PC-9 (cell line): Measurements from ENCODE around the gene DAAM1. TPM values are rescaled to one million over a fixed set of nuclear protein-coding genes. Genes with fewer than 3 reads are reported as not detected.

Experiments
- BruUV-seq: library from RNA; stranded (reverse); fragments of 400-500 nt; replicated peaks from 2 replicates; lab custom pipeline; 2021; lab: Mats Ljungman, UMichigan
- CTCF ChIA-PET: fragments of 300-600 bp; sonication (Branson Sonifier 250); formaldehyde crosslinking; loops from one replicate; lab custom pipeline; 2022; ENCODE audit warnings: antibody characterized with exemption; lab: Charles Lee
- POLR2A ChIA-PET: fragments of 300-600 bp; sonication (Branson Sonifier 250); formaldehyde crosslinking; loops from one replicate; lab custom pipeline; 2022; ENCODE audit warnings: antibody characterized with exemption; ENCODE audit not compliant: unreplicated experiment; lab: Charles Lee
- DNase-seq, 2 experiments: peaks; one replicate each; pipeline versions ENCODE4 v3.0.0 to v3.0.0-alpha.2; 2015 to 2022; ENCODE audit warnings: mixed read lengths in 1 of 2
- H2AFZ ChIP-seq: fragments of 200-600 bp; sonication (generic); 2 replicates; pipeline ENCODE4 v1.8.1; 2017; ENCODE audit warnings: antibody characterized with exemption
- H3F3A ChIP-seq: fragments of 200-600 bp; sonication (generic); 2 replicates; pipeline ENCODE4 v1.8.1; 2017; ENCODE audit warnings: antibody characterized with exemption, mild to moderate bottlenecking, low read depth; ENCODE audit not compliant: insufficient read depth
- H3K27ac ChIP-seq: fragments of 200-600 bp; sonication (generic); 2 replicates; pipeline ENCODE4 v1.6.1; 2016; ENCODE audit warnings: mixed run types
- H3K27me3 ChIP-seq: fragments of 200-600 bp; sonication (generic); 2 replicates; pipeline ENCODE4 v1.6.1; 2016; ENCODE audit warnings: low read depth, mixed run types; ENCODE audit not compliant: insufficient read depth
- H3K36me3 ChIP-seq: fragments of 200-600 bp; sonication (generic); 2 replicates; pipeline ENCODE4 v1.6.1; 2016; ENCODE audit warnings: low read depth, mixed run types
- H3K4me1 ChIP-seq: fragments of 200-600 bp; sonication (generic); replicated peaks from 2 replicates; pipeline ENCODE4 v1.6.1; 2016; ENCODE audit warnings: mixed run types; ENCODE audit not compliant: insufficient read depth
- H3K4me2 ChIP-seq: fragments of 200-600 bp; sonication (generic); 2 replicates; pipeline ENCODE4 v1.6.1; 2017; ENCODE audit warnings: mixed run types
- H3K4me3 ChIP-seq: fragments of 200-600 bp; sonication (generic); 2 replicates; pipeline ENCODE4 v1.6.1; 2016; ENCODE audit warnings: mixed run types
- H3K79me2 ChIP-seq: fragments of 200-600 bp; sonication (generic); 2 replicates; pipeline ENCODE4 v1.6.1; 2017; ENCODE audit warnings: low read depth, mixed run types
- H3K9me2 ChIP-seq: fragments of 200-600 bp; sonication (generic); 2 replicates; pipeline ENCODE4 v1.8.1; 2017; ENCODE audit warnings: mild to moderate bottlenecking; ENCODE audit not compliant: insufficient read depth
- H3K9me3 ChIP-seq: fragments of 200-600 bp; sonication (generic); 2 replicates; pipeline ENCODE4 v1.8.1; 2016; ENCODE audit warnings: low read depth; ENCODE audit not compliant: insufficient read depth
- H4K20me1 ChIP-seq: fragments of 200-600 bp; sonication (generic); 2 replicates; pipeline ENCODE4 v1.8.1; 2017; ENCODE audit not compliant: insufficient read depth
- CTCF ChIP-seq: fragments of 200-600 bp; sonication (generic); conservative IDR thresholded peaks from 2 replicates; pipeline ENCODE4 v1.6.1; 2017; ENCODE audit warnings: mixed run types, antibody characterized with exemption, mild to moderate bottlenecking, moderate library complexity
- EZH2 ChIP-seq: fragments of 200-600 bp; sonication (generic); IDR thresholded peaks from 2 replicates; pipeline ENCODE4 v1.8.0; 2017; ENCODE audit warnings: antibody characterized with exemption, low read depth
- intact Hi-C: fragments of 100-400 bp; cut with micrococcal nuclease; formaldehyde crosslinking; loops from one replicate; pipeline ENCODE4 v1.10.0; 2022; ENCODE audit not compliant: unreplicated experiment
- total RNA-seq: library from RNA; stranded (reverse); gene quantifications from 2 replicates; pipeline ENCODE4 v1.2.3, GENCODE V29; 2021

The DAAM1 gene
- total RNA-seq, 1 experiment from 2014 or later: 70.7 TPM

GRCh38 chr14:59359431-59360124, 171.1 kb downstream of the DAAM1 start:
- H3K27me3 ChIP-seq: no peaks in the 10 kb centered on the region
- ChIA-PET POLR2A (no interaction called here), CTCF (no interaction called here)
- no peak for DNase-seq
- TF ChIP-seq EZH2: no peak
- TF ChIP-seq CTCF: no peak
- H4K20me1 ChIP-seq: no peaks in the 10 kb centered on the region
- H3K4me3 ChIP-seq: peak overlapping the region; percentile 33; the same call in 1 of the 2 replicates
- peaks cover 75% of the 10 kb centered on the region for H3F3A ChIP-seq
- intact Hi-C loops: loop anchor here (2.0 kb wide), 3 partner anchors 85 to 233 kb away; no protein-coding TSS in a partner anchor
- H3K79me2 ChIP-seq: peaks cover 3% of the 10 kb centered on the region; the same call in 1 of the 2 replicates
- H3K9me2 ChIP-seq: no peaks in the 10 kb centered on the region
- H3K9me3 ChIP-seq: no peaks in the 10 kb centered on the region
- BruUV-seq: no TSS peak
- H3K4me2 ChIP-seq: peak overlapping the region; percentile 73
- H3K4me1 ChIP-seq: peaks cover 100% of the 10 kb centered on the region
- H3K27ac ChIP-seq: peak overlapping the region; percentile 86
- H2AFZ ChIP-seq: no peak overlapping the region
- H3K36me3 ChIP-seq: peaks cover 8% of the 10 kb centered on the region; the same call in 1 of the 2 replicates

- Histone ChIP-seq H4K20me1 (no peaks in the 10 kb centered on the region), H3K9me2 (no peaks in the 10 kb centered on the region), H2AFZ (no peak overlapping the region), H3K36me3 (peaks cover 13% of the 10 kb centered on the region), H3K27ac (peak overlapping the region; percentile 86), H3K9me3 (no peaks in the 10 kb centered on the region), H3K4me1 (peaks cover 100% of the 10 kb centered on the region), H3F3A (peaks cover 76% of the 10 kb centered on the region), H3K27me3 (no peaks in the 10 kb centered on the region), H3K4me3 (peak overlapping the region; percentile 33; the same call in 1 of the 2 replicates), H3K4me2 (peak overlapping the region; percentile 73), H3K79me2 (peaks cover 10% of the 10 kb centered on the region)
- no peak for DNase-seq
- TF ChIP-seq CTCF (no peak), EZH2 (no peak)
- ChIA-PET POLR2A (no interaction called here), CTCF (no interaction called here)
- BruUV-seq: no TSS peak
- intact Hi-C loops: loop anchor here (2.0 kb wide), 1 partner anchor 123 kb away; no protein-coding TSS in a partner anchor
Measured at GRCh38 chr14:59360233-59360632, 171.8 kb downstream of the DAAM1 start.

GRCh38 chr14:59360923-59361794, 172.7 kb downstream of the DAAM1 start:
- no peak overlapping the region for H2AFZ ChIP-seq
- TF ChIP-seq EZH2: no peak
- TF ChIP-seq CTCF: no peak
- intact Hi-C loops: loop anchor here (1.0 to 2.0 kb wide), 2 partner anchors 19 to 122 kb away; no protein-coding TSS in a partner anchor
- peak overlapping the region; percentile 86 for H3K27ac ChIP-seq
- peaks cover 100% of the 10 kb centered on the region for H3K4me1 ChIP-seq
- H3K9me3 ChIP-seq: no peaks in the 10 kb centered on the region
- peak; percentile 88 to 99 for DNase-seq
- CTCF ChIA-PET: interaction anchor here (1.0 kb wide), 1 partner anchor 83 kb away, joined by 4 read pairs; no protein-coding TSS in a partner anchor
- H3K9me2 ChIP-seq: no peaks in the 10 kb centered on the region
- TSS peak; percentile 85 for BruUV-seq
- peak overlapping the region; percentile 73 for H3K4me2 ChIP-seq
- H3K4me3 ChIP-seq: peak overlapping the region; percentile 33; the same call in 1 of the 2 replicates
- peaks cover 18% of the 10 kb centered on the region for H3K79me2 ChIP-seq
- POLR2A ChIA-PET: interaction anchor here (0.5 to 0.8 kb wide), 6 partner anchors 18 to 888 kb away, joined by 3 to 7 read pairs (median 4); partner anchors contain the start of gene PPM1A
- peaks cover 77% of the 10 kb centered on the region for H3F3A ChIP-seq
- peaks cover 13% of the 10 kb centered on the region for H3K36me3 ChIP-seq
- H3K27me3 ChIP-seq: no peaks in the 10 kb centered on the region
- H4K20me1 ChIP-seq: no peaks in the 10 kb centered on the region
